GM12878 (cell line): Measurements from ENCODE around the gene FLT3LG. TPM values are rescaled to one million over a fixed set of nuclear protein-coding genes. Genes with fewer than 3 reads are reported as not detected.

ENCODE experiments used
- ATF7 ChIP-seq: fragments of 450-650 bp; IDR thresholded peaks from 2 replicates; pipeline ENCODE4 v1.6.1; 2016; ENCODE audit warnings: low read depth, mild to moderate bottlenecking
- BHLHE40 ChIP-seq, 2 experiments: fragments of 450-650 bp in 1 of 2; IDR thresholded peaks; 2 replicates each; pipeline ENCODE4 v1.6.1; 2011 to 2017; ENCODE audit warnings: low read depth in 2 of 2, borderline replicate concordance in 1 of 2, improper control_type of control experiment in 1 of 2, low read length in 1 of 2, mild to moderate bottlenecking in 1 of 2
- BMI1 ChIP-seq: fragments of 450-650 bp; IDR thresholded peaks from 2 replicates; pipeline ENCODE4 v1.6.1; 2016; ENCODE audit warnings: mild to moderate bottlenecking, moderate library complexity, borderline replicate concordance
- CBX3 ChIP-seq: fragments of 200-600 bp; sonication (generic); IDR thresholded peaks from 2 replicates; pipeline ENCODE4 v1.6.1; 2016; ENCODE audit warnings: low read depth, borderline replicate concordance
- CBX5 ChIP-seq: sonication (generic); IDR thresholded peaks from 2 replicates; pipeline ENCODE4 v1.6.1; 2016; ENCODE audit warnings: low read depth, moderate library complexity, mild to moderate bottlenecking, inconsistent platforms
- CHD4 ChIP-seq: fragments of 200-600 bp; sonication (generic); IDR thresholded peaks from 2 replicates; pipeline ENCODE4 v1.6.1; 2016; ENCODE audit warnings: mild to moderate bottlenecking
- CTCF ChIP-seq, 3 experiments: IDR thresholded peaks in 2 of 3; conservative IDR thresholded peaks in 1 of 3; 2 replicates each; pipeline ENCODE4 v1.5.1; 2011; ENCODE audit warnings: low read depth in 3 of 3, low read length in 3 of 3, mild to moderate bottlenecking in 3 of 3, control low read depth in 2 of 3, moderate library complexity in 2 of 3, inconsistent platforms in 1 of 3, mixed read lengths in 1 of 3; ENCODE audit not compliant: control insufficient read depth in 2 of 3, insufficient read depth in 1 of 3; ENCODE audit errors: extremely low read depth in 1 of 3
- ETV6 ChIP-seq, 2 experiments: fragments of 450-650 bp in 1 of 2; IDR thresholded peaks in 1 of 2; conservative IDR thresholded peaks in 1 of 2; 2 replicates each; pipeline ENCODE4 v1.6.1; 2014; ENCODE audit warnings: antibody characterized with exemption in 1 of 2, borderline replicate concordance in 1 of 2, low read depth in 1 of 2, mild to moderate bottlenecking in 1 of 2, moderate library complexity in 1 of 2
- HDAC6 ChIP-seq: fragments of 200-600 bp; sonication (generic); IDR thresholded peaks from one replicate; pipeline ENCODE4 v1.8.0; 2017; ENCODE audit warnings: antibody characterized with exemption; ENCODE audit not compliant: unreplicated experiment
- MEF2A ChIP-seq: IDR thresholded peaks from 2 replicates; pipeline ENCODE4 v1.6.1; 2011; ENCODE audit warnings: low read depth, mild to moderate bottlenecking, low read length, moderate library complexity; ENCODE audit not compliant: insufficient read depth
- MXI1 ChIP-seq: fragments of 150-350 bp; IDR thresholded peaks from 2 replicates; pipeline ENCODE4 v1.6.1; 2011; ENCODE audit warnings: low read depth, mild to moderate bottlenecking, inconsistent platforms, low read length, improper control_type of control experiment
- MYC ChIP-seq: IDR thresholded peaks from 2 replicates; pipeline ENCODE4 v1.6.1; 2011; ENCODE audit warnings: mild to moderate bottlenecking, low read length, moderate library complexity, inconsistent platforms; ENCODE audit not compliant: insufficient read depth, insufficient replicate concordance, insufficient read length, severe bottlenecking
- NFYA ChIP-seq: IDR thresholded peaks from 2 replicates; pipeline ENCODE4 v1.6.1; 2011; ENCODE audit warnings: low read depth, mild to moderate bottlenecking, low read length, improper control_type of control experiment, borderline replicate concordance
- NR2F1 ChIP-seq: fragments of 450-650 bp; conservative IDR thresholded peaks from 2 replicates; pipeline ENCODE4 v1.6.1; 2017; ENCODE audit warnings: mild to moderate bottlenecking
- PAX5 ChIP-seq: IDR thresholded peaks from 2 replicates; pipeline ENCODE4 v1.6.1; 2011; ENCODE audit warnings: low read depth, low read length, borderline replicate concordance
- PML ChIP-seq: IDR thresholded peaks from 2 replicates; pipeline ENCODE4 v1.6.1; 2012; ENCODE audit warnings: low read length, inconsistent platforms
- POLR2AphosphoS5 ChIP-seq: IDR thresholded peaks from 2 replicates; pipeline ENCODE4 v1.6.1; 2011; ENCODE audit warnings: mild to moderate bottlenecking, low read length, inconsistent platforms
- RBBP5 ChIP-seq: fragments of 200-600 bp; sonication (generic); conservative IDR thresholded peaks from 2 replicates; pipeline ENCODE4 v1.6.1; 2016
- RCOR1 ChIP-seq: conservative IDR thresholded peaks from 2 replicates; pipeline ENCODE4 v1.6.1; 2012; ENCODE audit warnings: low read depth, low read length, improper control_type of control experiment
- REST ChIP-seq: IDR thresholded peaks from 2 replicates; pipeline ENCODE4 v1.6.1; 2012; ENCODE audit warnings: mild to moderate bottlenecking, low read depth, low read length
- SP1 ChIP-seq: IDR thresholded peaks from one replicate; pipeline ENCODE4 v1.6.1; 2011; ENCODE audit warnings: low read depth, low read length
- SPI1 ChIP-seq: IDR thresholded peaks from 2 replicates; pipeline ENCODE4 v1.6.1; 2011; ENCODE audit warnings: low read depth, mild to moderate bottlenecking, low read length, moderate library complexity, borderline replicate concordance; ENCODE audit not compliant: insufficient read depth
- SREBF2 ChIP-seq: IDR thresholded peaks from 2 replicates; pipeline ENCODE4 v1.6.1; 2012; ENCODE audit warnings: mild to moderate bottlenecking, low read length
- SUPT20H ChIP-seq: IDR thresholded peaks from 2 replicates; pipeline ENCODE4 v1.6.1; 2011; ENCODE audit warnings: low read depth, mild to moderate bottlenecking, low read length, moderate library complexity, borderline replicate concordance; ENCODE audit not compliant: control insufficient read depth
- polyA plus RNA-seq, 11 experiments: library from polyadenylated mRNA; depleted of rRNA in 4 of 11; unstranded in 6 of 11; stranded (reverse) in 5 of 11; fragments of >200 nt; fragmentation: Nextera tagmentation in 4 of 11; fragmentation: Illumina TruSeq in 1 of 11; extraction: Ambion mirVana in 4 of 11; extraction: Trizol in 1 of 11; gene quantifications; 1 replicate in 1 of 11; 2 replicates in 10 of 11; pipeline versions ENCODE4 v1.2.1 to v1.2.3, GENCODE V29; 2011 to 2016; ENCODE audit warnings: inconsistent platforms in 2 of 11, missing spikeins in 2 of 11, low read depth in 1 of 11
- total RNA-seq, 4 experiments: library from RNA; depleted of rRNA in 3 of 4; stranded (reverse); fragments of >200 nt in 3 of 4; fragmentation: Illumina TruSeq in 1 of 4; extraction: Trizol in 1 of 4; gene quantifications; 2 replicates each; pipeline versions ENCODE4 v1.2.1 to v1.2.3, GENCODE V29; 2013 to 2021

Gene FLT3LG
- total and polyA plus RNA-seq, 10 of the 15 experiments (the other 5 are each of a cell fraction or from before 2014, with no cell fraction given), result 0.68 to 13.1 (median 4.3) TPM

GRCh38 chr19:49473868-49474541, at the start of gene FLT3LG (continued):
- no peak for TF ChIP-seq MXI1
- TF ChIP-seq NFYA, result no peak
- no peak for TF ChIP-seq SPI1
- no peak for TF ChIP-seq BMI1
- peak; percentile 44 for TF ChIP-seq MYC
- TF ChIP-seq CBX3, result no peak
- no peak for TF ChIP-seq CBX5
- TF ChIP-seq RCOR1, result no peak
- TF ChIP-seq PML, result no peak
- peak; percentile 68 to 71; a peak in 3 of 4 replicates for TF ChIP-seq BHLHE40 (IDR thresholded peaks at IDR 0.05; ENCODE audit: borderline replicate concordance in 1 of 2, low read depth in 2 of 2, low read length in 1 of 2)
- no peak for TF ChIP-seq PAX5
- TF ChIP-seq HDAC6, result no peak
- no peak for TF ChIP-seq ATF7
- TF ChIP-seq POLR2AphosphoS5, result no peak
- peak; percentile 91 to 97 (median 94) for TF ChIP-seq CTCF (IDR thresholded peaks at IDR 0.05 in 2 of 3, conservative IDR thresholded peaks at IDR 0.05 in 1 of 3; ENCODE audit: control insufficient read depth in 2 of 3, extremely low read depth in 1 of 3, insufficient read depth in 1 of 3, low read depth in 3 of 3, low read length in 3 of 3)
- no peak for TF ChIP-seq SUPT20H
- no peak for TF ChIP-seq SREBF2
- no peak for TF ChIP-seq MEF2A
- peak; percentile 68 for TF ChIP-seq NR2F1
- no peak for TF ChIP-seq REST
- TF ChIP-seq SP1, result peak; percentile 23
- TF ChIP-seq RBBP5, result no peak
- no peak for TF ChIP-seq ETV6 (conservative IDR thresholded peaks at IDR 0.05 in 1 of 2, IDR thresholded peaks at IDR 0.05 in 1 of 2; ENCODE audit: borderline replicate concordance in 1 of 2, low read depth in 1 of 2)
- TF ChIP-seq CHD4, result no peak
